Measurements from ENCODE around the gene IKZF2. TPM values are rescaled to one million over a fixed set of nuclear protein-coding genes. Genes with fewer than 3 reads are reported as not detected.

The IKZF2 gene
- total and polyA plus RNA-seq, 8 donors = 0.65 to 8.6 (median 3.2) TPM

DNA sequence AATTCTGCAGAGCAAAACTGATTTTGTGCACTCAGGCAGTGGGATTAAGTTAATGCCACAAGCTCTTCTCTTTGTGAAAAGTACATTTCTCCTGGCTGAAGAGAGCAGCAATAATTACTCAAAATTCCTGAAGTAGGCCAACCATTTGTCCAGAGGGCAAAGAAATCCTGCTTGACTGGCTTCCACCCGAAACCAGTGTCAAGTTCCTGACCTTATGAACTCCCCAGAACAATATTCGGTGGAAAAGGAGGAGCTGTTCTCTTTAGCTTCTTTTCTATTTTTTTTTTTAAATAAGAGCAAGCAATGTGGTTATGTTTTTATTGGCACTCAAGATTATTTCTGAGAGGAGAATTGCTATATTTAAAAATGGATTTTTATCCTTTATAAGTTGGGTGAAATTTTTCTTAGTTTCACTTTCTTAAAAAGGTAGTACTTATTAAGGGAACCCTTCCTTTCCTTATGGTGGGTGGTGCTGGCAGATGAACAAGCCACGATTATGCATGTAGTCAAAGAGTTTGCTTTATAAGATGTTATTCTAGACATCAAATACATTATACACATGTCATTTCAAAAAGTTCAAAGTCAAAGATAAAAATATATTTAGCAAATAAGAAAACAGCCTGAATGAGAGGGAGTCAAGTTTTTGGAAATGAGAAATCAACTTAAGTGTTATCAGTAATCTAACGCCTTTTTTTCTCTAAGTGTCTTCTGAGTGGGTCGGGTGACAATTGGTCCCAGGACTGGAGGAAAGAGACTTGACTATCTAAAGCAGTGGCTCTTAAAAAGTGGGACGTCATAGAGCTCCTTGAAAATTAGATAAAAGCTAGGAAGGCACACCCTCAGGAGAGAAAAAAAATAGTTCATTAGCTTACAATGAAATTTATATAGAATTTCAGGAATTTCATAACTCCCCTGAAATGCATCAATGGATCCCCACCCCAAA is 194.5 kb downstream of the IKZF2 start:
- intact Hi-C loops (cut with DNase I) = no loop called here
- no peak for DNase-seq
- Histone ChIP-seq H3K27ac (no peak overlapping the region), H3K36me3 (no peaks in the 10 kb centered on the region), H3K9me3 (no peaks in the 10 kb centered on the region), H3K27me3 (no peaks in the 10 kb centered on the region), H3K4me1 (no peaks in the 10 kb centered on the region), H3K4me3 (no peak overlapping the region)
- TF ChIP-seq CTCF (IDR thresholded peaks at IDR 0.05) = no peak
- no peak for ATAC-seq
- no peak for FAIRE-seq
- 62 to 69% methylated on average over 6 of the region's 6 CpGs for WGBS, 2 donors

DNA sequence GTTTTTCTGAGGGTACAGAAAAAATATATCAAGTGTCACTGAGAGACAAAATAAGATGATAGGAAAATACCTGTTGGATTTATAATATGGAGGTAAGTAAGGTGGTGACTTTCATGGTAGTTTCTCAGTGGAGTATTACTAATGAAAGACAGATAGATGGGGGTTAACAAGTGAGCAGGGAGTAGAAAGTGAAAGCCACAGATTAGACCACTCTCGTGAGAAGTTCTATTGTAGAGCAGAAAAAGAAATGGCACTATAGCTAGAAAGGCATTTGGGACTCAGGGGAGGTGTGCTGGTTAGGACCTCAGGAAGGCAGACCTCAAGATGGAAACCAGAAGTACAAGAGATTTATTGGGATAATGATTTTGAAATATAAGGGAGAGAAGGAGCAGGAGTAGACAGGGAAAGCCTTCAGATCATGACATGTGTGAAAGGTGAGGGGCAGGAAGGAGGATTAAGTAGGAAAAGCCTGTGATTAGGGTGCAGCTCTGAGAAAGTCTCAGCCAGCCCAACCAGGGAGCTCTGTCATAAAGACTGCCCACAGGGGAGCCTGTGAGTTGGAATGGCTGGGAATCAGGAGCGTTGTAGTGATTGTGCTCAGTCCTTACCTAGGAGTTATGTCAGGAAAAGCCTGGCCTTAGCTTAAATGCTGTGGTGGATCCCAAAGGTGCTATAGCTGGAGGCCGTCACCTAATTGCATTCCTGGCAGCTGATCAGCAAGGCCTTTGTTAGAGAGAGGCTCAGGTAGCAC is 198.1 kb downstream of the IKZF2 start:
- FAIRE-seq (no peak), ATAC-seq (no peak), DNase-seq (no peak)
- no peaks in the 10 kb centered on the region for H3K36me3 ChIP-seq
- no peak overlapping the region for H3K4me3 ChIP-seq
- 72 to 92% methylated on average over 3 of the region's 3 CpGs for WGBS, 2 donors
- H3K27ac ChIP-seq = no peak overlapping the region
- no peak for TF ChIP-seq CTCF (IDR thresholded peaks at IDR 0.05)
- no peaks in the 10 kb centered on the region for H3K27me3 ChIP-seq
- no peaks in the 10 kb centered on the region for H3K9me3 ChIP-seq
- H3K4me1 ChIP-seq = no peaks in the 10 kb centered on the region
- intact Hi-C loops (cut with DNase I) = no loop called here

DNA sequence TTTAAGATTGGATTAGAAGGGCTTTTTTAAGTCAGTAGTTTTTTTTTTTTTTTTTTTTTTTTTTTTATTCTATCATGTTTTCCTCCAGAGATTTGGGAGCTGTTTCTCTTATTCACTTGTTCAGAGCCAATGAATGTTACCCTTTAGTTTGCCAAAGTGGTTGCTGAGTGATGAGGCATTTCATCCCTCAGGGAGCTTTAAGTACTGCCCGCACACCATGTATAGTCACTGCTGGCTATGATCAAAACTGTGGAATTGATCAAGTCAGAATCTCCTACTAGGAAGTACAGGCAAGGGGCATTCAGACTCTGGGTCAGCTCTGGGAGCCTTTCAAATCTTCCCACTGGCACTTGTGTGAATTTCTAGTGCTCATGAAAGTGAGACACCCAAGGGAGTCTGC is 201.6 kb downstream of the IKZF2 start:
- no peak for ATAC-seq
- H3K36me3 ChIP-seq = no peaks in the 10 kb centered on the region
- H3K27ac ChIP-seq = no peak overlapping the region
- DNase-seq = no peak
- 96 to 97% methylated on average over 1 of the region's 1 CpG for WGBS, 2 donors
- no peak overlapping the region for H3K4me3 ChIP-seq
- no peak for FAIRE-seq
- no peaks in the 10 kb centered on the region for H3K27me3 ChIP-seq
- no peaks in the 10 kb centered on the region for H3K4me1 ChIP-seq
- TF ChIP-seq CTCF (IDR thresholded peaks at IDR 0.05) = no peak
- intact Hi-C loops (cut with DNase I) = no loop called here
- H3K9me3 ChIP-seq = no peaks in the 10 kb centered on the region

Other genes with a start within 250 kb of the IKZF2 start
- 10 to 100 TPM in 5 of 6 donors, 1 to 10 TPM in 1; 9.7 to 21.9 (median 11.6) TPM for gene SPAG16, start 132.9 kb upstream of the IKZF2 start, total RNA-seq
- 10 to 100 TPM; 11.1 to 25.7 TPM for gene SPAG16, start 132.9 kb upstream of the IKZF2 start, polyA plus RNA-seq